ENCODE measurements around the gene CHCHD6. TPM values are rescaled to one million over a fixed set of nuclear protein-coding genes. Genes with fewer than 3 reads are reported as not detected.

Gene CHCHD6
- total RNA-seq, 2 experiments from 2014 or later = 8.7 to 9.3 TPM

DNA sequence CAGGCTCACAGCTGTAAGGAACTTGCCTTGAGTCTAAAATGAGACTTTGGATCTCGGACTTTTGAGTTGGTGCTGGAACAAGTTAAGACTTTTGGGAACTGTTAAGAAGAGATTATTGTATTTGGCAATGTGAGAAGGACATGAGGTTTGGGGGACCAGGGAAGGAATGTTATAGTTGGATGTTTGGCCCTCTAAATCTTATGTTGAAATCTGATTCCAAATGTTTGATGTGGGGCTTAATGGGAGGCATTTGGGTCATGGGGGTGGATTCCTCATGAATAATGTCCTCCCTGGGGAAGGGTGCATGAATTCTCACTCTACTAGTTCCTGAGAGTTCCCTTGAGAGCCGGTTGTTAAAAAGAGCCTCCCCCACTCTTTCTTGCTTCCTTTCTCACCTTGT, 18.5 kb upstream of the CHCHD6 start:
- ChIA-PET CTCF (no interaction called here), POLR2A (no interaction called here)
- Mint-ChIP-seq H3K4me1 (ENCODE audit: low read depth) (no peaks in the 10 kb centered on the region), H3K36me3 (ENCODE audit: low read depth) (no peaks in the 10 kb centered on the region), H3K9me3 (no peaks in the 10 kb centered on the region), H3K4me3 (no peak overlapping the region), H3K27ac (no peak overlapping the region), H3K27me3 (peaks cover 4% of the 10 kb centered on the region)
- TF ChIP-seq, protein P1, sequence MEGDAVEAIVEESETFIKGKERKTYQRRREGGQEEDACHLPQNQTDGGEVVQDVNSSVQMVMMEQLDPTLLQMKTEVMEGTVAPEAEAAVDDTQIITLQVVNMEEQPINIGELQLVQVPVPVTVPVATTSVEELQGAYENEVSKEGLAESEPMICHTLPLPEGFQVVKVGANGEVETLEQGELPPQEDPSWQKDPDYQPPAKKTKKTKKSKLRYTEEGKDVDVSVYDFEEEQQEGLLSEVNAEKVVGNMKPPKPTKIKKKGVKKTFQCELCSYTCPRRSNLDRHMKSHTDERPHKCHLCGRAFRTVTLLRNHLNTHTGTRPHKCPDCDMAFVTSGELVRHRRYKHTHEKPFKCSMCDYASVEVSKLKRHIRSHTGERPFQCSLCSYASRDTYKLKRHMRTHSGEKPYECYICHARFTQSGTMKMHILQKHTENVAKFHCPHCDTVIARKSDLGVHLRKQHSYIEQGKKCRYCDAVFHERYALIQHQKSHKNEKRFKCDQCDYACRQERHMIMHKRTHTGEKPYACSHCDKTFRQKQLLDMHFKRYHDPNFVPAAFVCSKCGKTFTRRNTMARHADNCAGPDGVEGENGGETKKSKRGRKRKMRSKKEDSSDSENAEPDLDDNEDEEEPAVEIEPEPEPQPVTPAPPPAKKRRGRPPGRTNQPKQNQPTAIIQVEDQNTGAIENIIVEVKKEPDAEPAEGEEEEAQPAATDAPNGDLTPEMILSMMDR (IDR thresholded peaks at IDR 0.05) = no peak
- no peaks in the 10 kb centered on the region for H3K36me3 ChIP-seq (ENCODE audit: insufficient read depth, low read length)
- H3K9me3 ChIP-seq (ENCODE audit: control insufficient read depth in 1 of 2, insufficient read depth in 1 of 2, low read length in 2 of 2) = no peaks in the 10 kb centered on the region
- no peak overlapping the region for H3K27ac ChIP-seq (ENCODE audit: low read depth in 1 of 2, low read length in 2 of 2)
- no peaks in the 10 kb centered on the region for H3K4me1 ChIP-seq (ENCODE audit: insufficient read depth, low read length)
- DNase-seq = no peak
- intact Hi-C loops (cut with DNase I, micrococcal nuclease) = no loop called here
- no peak for ATAC-seq (ENCODE audit: poor library complexity)
- H3K27me3 ChIP-seq (ENCODE audit: control insufficient read depth in 1 of 2, insufficient read depth in 2 of 2, low read length in 2 of 2) = no peaks in the 10 kb centered on the region
- H3K4me3 ChIP-seq (ENCODE audit: low read length) = no peak overlapping the region

DNA sequence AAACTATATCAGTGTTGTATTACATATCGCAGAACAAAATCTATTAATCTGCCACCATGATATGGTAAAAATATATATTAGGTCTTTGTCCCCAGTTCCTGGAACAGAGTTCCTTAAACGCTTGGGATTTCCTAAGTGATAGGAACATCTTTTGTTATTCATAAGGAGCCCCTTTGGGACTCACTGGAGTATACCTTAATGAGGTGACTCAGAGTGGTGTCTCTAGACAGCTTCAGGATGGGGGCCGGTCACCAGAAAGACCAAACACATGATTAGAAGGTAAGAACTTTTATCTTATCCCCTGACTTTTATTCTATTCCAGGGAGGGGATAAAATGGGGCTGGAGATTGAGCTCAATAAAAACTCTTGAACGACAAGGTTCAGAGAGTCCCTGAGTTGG, 12.3 kb upstream of the CHCHD6 start:
- Mint-ChIP-seq H3K9me3 (no peaks in the 10 kb centered on the region), H3K27ac (no peak overlapping the region), H3K36me3 (ENCODE audit: low read depth) (no peaks in the 10 kb centered on the region), H3K4me3 (no peak overlapping the region), H3K27me3 (peaks cover 45% of the 10 kb centered on the region), H3K4me1 (ENCODE audit: low read depth) (no peaks in the 10 kb centered on the region)
- Histone ChIP-seq H3K27me3 (ENCODE audit: control insufficient read depth in 1 of 2, insufficient read depth in 2 of 2, low read length in 2 of 2) (peaks cover 3 to 8% of the 10 kb centered on the region in 2 experiments), H3K4me3 (ENCODE audit: low read length) (no peak overlapping the region), H3K36me3 (ENCODE audit: insufficient read depth, low read length) (no peaks in the 10 kb centered on the region), H3K9me3 (ENCODE audit: control insufficient read depth in 1 of 2, insufficient read depth in 1 of 2, low read length in 2 of 2) (no peaks in the 10 kb centered on the region), H3K27ac (ENCODE audit: low read depth in 1 of 2, low read length in 2 of 2) (no peak overlapping the region), H3K4me1 (ENCODE audit: insufficient read depth, low read length) (no peaks in the 10 kb centered on the region)
- DNase-seq = no peak
- TF ChIP-seq, protein P1 (IDR thresholded peaks at IDR 0.05) = no peak
- CTCF ChIA-PET = no interaction called here
- POLR2A ChIA-PET = no interaction called here
- no peak for ATAC-seq (ENCODE audit: poor library complexity)
- intact Hi-C loops (cut with DNase I, micrococcal nuclease) = no loop called here

DNA sequence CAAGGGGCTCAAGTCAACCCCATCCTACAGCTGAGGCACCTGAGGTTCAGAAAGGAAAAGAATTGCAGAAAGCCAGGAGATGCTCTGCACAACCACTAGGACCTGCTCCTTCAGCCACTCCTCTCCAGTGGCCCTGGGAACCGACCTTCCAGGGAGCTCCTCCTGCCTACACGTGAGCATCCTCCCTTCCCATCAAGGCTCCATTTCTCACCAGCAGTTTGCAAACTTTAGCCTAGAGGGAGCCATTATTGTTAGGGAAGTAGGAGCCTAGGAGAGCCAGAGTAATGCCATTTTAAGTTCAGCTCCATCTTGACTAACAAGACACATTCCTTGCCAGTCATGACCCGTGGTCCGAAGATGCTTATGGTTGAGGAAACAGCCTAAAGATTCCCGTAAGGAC, 11.2 kb upstream of the CHCHD6 start:
- POLR2A ChIA-PET = no interaction called here
- H3K4me3 Mint-ChIP-seq = no peak overlapping the region
- CTCF ChIA-PET = no interaction called here
- no peak overlapping the region for H3K4me3 ChIP-seq (ENCODE audit: low read length)
- DNase-seq (no peak), ATAC-seq (ENCODE audit: poor library complexity) (no peak)
- no peak overlapping the region for H3K27ac ChIP-seq (ENCODE audit: low read depth in 1 of 2, low read length in 2 of 2)
- intact Hi-C loops (cut with DNase I, micrococcal nuclease) = no loop called here
- no peaks in the 10 kb centered on the region for H3K4me1 ChIP-seq (ENCODE audit: insufficient read depth, low read length)
- TF ChIP-seq, protein P1 (IDR thresholded peaks at IDR 0.05) = no peak
- no peaks in the 10 kb centered on the region for H3K9me3 Mint-ChIP-seq
- peaks cover 3 to 8% of the 10 kb centered on the region in 2 experiments for H3K27me3 ChIP-seq (ENCODE audit: control insufficient read depth in 1 of 2, insufficient read depth in 2 of 2, low read length in 2 of 2)
- H3K36me3 Mint-ChIP-seq (ENCODE audit: low read depth) = no peaks in the 10 kb centered on the region
- no peaks in the 10 kb centered on the region for H3K4me1 Mint-ChIP-seq (ENCODE audit: low read depth)
- H3K27ac Mint-ChIP-seq = no peak overlapping the region
- no peaks in the 10 kb centered on the region for H3K9me3 ChIP-seq (ENCODE audit: control insufficient read depth in 1 of 2, insufficient read depth in 1 of 2, low read length in 2 of 2)
- H3K36me3 ChIP-seq (ENCODE audit: insufficient read depth, low read length) = no peaks in the 10 kb centered on the region
- peaks cover 53% of the 10 kb centered on the region for H3K27me3 Mint-ChIP-seq
